ENCODE data around the gene DKKL1.

The DKKL1 gene

DNA sequence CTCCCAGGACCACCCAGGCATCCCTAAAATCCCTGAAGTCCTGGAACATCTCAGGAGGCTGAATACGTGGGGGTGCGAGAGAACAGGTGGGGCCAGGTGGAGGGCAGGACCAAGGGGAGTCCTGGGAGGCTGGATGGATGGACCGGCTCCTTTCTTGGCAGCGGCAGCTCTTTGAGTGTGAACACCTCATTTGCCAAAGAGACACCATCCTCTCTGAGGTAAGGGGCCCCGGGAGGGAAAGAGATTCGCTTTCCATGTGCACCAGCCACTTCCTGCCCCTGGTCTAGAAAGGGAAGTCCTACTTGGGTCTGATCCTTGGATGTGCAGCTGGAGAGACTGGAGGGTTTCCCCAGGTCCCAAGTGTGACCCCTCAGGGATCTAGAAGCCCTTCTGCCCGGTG, 43.4 kb downstream of the DKKL1 start:
- Histone ChIP-seq H3K27ac (no peak overlapping the region), H3K36me3 (ENCODE audit: insufficient read depth, low read length) (no peaks in the 10 kb centered on the region), H3K9ac (ENCODE audit: insufficient read length) (no peak overlapping the region), H3K4me3 (no peak overlapping the region), H3K9me3 (ENCODE audit: low read depth, low read length) (no peaks in the 10 kb centered on the region)
- DNase-seq (ENCODE audit: low read depth, low spot score) = no peak
- no peak for TF ChIP-seq FOXP2 (optimal IDR thresholded peaks at IDR 0.05; ENCODE audit: control extremely low read depth, extremely low read length, insufficient read depth)
- no peak for TF ChIP-seq EZH2 (IDR thresholded peaks at IDR 0.05)
- no peak for TF ChIP-seq POLR2AphosphoS5 (IDR thresholded peaks at IDR 0.05; ENCODE audit: borderline replicate concordance, low read depth, low read length)

DNA sequence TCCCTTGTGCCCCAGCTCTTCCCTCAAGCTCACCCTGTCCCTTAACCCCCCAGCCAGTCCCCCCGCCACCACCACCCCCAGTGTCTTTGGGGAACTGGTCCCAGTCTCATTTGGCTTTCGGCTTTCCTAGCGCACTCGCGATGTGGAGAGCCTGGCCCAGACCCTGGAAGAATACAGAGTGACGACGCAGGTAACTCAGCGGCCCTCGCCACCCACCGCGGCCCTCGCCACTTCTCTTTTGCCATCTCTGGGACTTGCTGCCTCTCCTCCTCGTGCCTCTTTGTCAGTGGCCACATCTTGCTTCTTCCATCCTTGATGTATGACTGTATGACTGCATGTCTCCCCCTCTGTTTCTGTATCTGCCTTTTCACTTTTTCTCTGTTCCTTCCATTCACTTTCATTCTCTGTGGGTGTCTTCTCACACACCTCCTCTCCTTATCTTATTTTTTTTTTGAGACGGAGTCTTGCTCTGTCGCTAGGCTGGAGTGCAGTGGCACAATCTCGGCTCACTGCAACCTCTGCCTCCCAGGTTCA, 43.9 kb downstream of the DKKL1 start:
- DNase-seq (ENCODE audit: low read depth, low spot score) = no peak
- Histone ChIP-seq H3K9me3 (ENCODE audit: low read depth, low read length) (no peaks in the 10 kb centered on the region), H3K36me3 (ENCODE audit: insufficient read depth, low read length) (no peaks in the 10 kb centered on the region), H3K9ac (ENCODE audit: insufficient read length) (no peak overlapping the region), H3K4me3 (no peak overlapping the region), H3K27ac (0 out of 2 replicates have a peak overlapping the region, but pooled peaks have one; percentile 79)
- TF ChIP-seq EZH2 (IDR thresholded peaks at IDR 0.05) (no peak), POLR2AphosphoS5 (IDR thresholded peaks at IDR 0.05; ENCODE audit: borderline replicate concordance, low read depth, low read length) (no peak), FOXP2 (optimal IDR thresholded peaks at IDR 0.05; ENCODE audit: control extremely low read depth, extremely low read length, insufficient read depth) (no peak)

DNA sequence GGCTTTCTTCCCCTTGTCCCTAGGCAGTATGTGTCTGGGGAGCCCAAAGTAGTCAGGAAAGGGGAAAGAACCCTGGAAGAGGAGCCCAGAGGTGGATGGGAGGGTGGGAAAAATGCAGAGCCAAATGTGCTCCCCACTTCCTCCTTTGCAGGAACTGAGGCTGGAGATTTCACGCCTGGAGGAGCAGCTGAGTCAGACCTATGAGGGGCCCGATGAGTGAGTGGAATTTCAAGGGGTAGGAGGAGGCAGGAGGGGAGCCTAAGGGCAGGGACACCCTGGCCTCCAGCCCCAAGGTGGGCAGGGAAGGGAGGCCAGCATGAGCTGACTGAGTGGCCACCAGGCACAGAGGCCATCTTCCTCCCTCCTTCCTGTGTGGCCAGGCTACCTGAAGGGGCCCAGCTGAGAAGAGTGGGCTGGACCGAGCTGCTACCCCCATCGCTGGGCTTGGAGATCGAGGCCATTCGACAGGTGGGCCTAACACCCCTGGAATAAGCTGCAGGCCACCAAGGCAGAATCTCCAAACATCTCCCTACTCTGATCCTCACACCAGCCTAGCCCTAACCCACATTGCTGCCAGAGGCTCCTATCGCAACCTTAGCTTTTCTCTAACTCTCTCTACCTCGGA, 45.3 kb downstream of the DKKL1 start:
- TF ChIP-seq EZH2 (IDR thresholded peaks at IDR 0.05) (no peak), FOXP2 (optimal IDR thresholded peaks at IDR 0.05; ENCODE audit: control extremely low read depth, extremely low read length, insufficient read depth) (no peak), POLR2AphosphoS5 (IDR thresholded peaks at IDR 0.05; ENCODE audit: borderline replicate concordance, low read depth, low read length) (no peak)
- Histone ChIP-seq H3K4me3 (no peak overlapping the region), H3K27ac (peak overlapping the region; percentile 79), H3K36me3 (ENCODE audit: insufficient read depth, low read length) (no peaks in the 10 kb centered on the region), H3K9me3 (ENCODE audit: low read depth, low read length) (no peaks in the 10 kb centered on the region), H3K9ac (ENCODE audit: insufficient read length) (peak overlapping the region; percentile 56)
- no peak for DNase-seq (ENCODE audit: low read depth, low spot score)

DNA sequence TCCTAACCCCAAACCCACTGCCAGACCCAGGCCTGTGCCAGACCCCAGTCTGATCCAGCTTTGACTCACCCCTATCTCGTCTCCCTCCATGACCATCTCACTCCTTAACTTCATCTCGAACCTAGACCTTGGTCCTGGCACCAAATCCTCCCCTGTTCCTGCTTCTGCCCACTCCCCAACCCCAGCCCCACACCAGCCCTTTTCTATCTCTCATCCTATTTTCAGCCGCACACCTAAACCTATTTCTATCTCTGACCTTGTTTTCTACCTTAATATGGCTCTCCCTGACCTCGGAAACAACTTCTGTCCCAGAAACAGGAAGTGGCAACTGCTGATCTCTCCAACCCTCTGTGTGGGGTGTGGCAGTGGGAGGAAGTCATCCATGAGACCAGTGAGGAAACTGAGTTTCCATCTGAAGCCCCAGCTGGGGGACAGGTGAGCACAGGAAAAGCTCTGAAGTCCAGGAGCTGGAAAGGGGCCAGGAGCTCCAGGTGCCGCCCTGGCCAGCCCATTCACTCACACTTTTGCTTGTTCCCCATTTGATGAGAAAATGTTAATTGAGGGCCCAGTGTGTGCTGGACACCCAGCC, 45.9 kb downstream of the DKKL1 start:
- H3K27ac ChIP-seq = peak overlapping the region; percentile 79

DNA sequence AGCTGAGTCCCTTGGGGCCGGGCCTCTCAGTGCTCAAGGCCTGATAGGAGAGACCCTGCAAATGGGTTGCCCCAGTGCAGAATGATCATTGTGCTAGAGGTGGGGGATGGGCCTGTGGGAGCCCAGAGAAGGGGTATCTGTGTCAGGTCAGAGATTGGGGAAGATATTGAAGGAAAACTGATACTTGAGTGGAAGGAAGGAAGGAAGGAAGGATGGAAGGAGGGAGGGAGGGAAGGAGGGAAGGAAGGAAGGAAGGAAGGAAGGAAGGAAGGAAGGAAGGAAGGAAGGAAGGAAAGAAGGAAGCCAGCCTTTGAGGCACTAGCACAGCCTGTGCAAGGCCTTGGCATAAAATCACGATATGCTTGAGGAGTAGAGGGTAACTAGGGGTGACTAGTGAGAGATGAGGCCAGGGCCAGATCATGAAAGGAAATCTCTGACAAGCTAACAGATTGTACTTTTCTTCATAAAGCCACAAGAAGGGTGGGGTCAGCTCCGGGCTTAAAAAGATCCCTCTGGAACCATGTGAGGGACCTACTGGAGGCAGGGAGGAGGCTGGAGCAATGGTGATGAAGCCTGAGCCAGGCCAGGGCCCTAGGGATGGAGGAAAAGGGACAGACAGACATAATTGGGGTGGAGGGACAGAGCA, 48.1 kb downstream of the DKKL1 start:
- Histone ChIP-seq H3K36me3 (ENCODE audit: insufficient read depth, low read length) (no peaks in the 10 kb centered on the region), H3K4me3 (peak overlapping the region; percentile 56), H3K27ac (peak overlapping the region; percentile 98), H3K9me3 (ENCODE audit: low read depth, low read length) (no peaks in the 10 kb centered on the region), H3K9ac (ENCODE audit: insufficient read length) (peak overlapping the region; percentile 76)
- peak; percentile 81 for DNase-seq (ENCODE audit: low read depth, low spot score)
- peak; percentile 64; the same call in 1 of the 2 replicates for TF ChIP-seq POLR2AphosphoS5 (IDR thresholded peaks at IDR 0.05; ENCODE audit: borderline replicate concordance, low read depth, low read length)
- no peak for TF ChIP-seq FOXP2 (optimal IDR thresholded peaks at IDR 0.05; ENCODE audit: control extremely low read depth, extremely low read length, insufficient read depth)

More for the DNA sequence above, 45.9 kb downstream of the DKKL1 start:
- Histone ChIP-seq H3K9ac (ENCODE audit: insufficient read length) (no peak overlapping the region), H3K9me3 (ENCODE audit: low read depth, low read length) (no peaks in the 10 kb centered on the region), H3K4me3 (no peak overlapping the region), H3K36me3 (ENCODE audit: insufficient read depth, low read length) (no peaks in the 10 kb centered on the region)
- DNase-seq (ENCODE audit: low read depth, low spot score) = no peak
- TF ChIP-seq FOXP2 (optimal IDR thresholded peaks at IDR 0.05; ENCODE audit: control extremely low read depth, extremely low read length, insufficient read depth) = no peak

DNA sequence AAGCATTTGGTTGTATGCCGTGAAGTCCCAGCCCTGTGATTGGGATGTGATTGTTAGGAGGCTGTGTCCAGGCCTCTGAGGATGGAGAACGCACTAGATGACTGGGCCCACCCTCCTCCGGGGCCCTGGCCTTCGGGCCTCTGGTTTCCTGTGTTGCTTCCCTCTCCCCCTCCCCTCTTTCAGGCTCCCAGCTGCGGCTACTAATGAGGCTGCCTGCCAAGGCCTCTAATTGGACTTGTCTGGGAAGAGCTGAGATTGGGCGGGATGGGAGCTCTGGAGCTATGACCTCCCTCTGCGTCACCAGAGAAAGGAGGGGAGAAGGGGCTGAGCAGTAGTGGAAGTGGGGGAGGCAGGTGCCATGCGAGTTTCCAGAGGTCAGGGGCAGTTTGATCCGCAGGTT, 49.7 kb downstream of the DKKL1 start:
- TF ChIP-seq EZH2 (IDR thresholded peaks at IDR 0.05) (no peak), FOXP2 (optimal IDR thresholded peaks at IDR 0.05; ENCODE audit: control extremely low read depth, extremely low read length, insufficient read depth) (no peak), POLR2AphosphoS5 (IDR thresholded peaks at IDR 0.05; ENCODE audit: borderline replicate concordance, low read depth, low read length) (no peak; the same call in 1 of the 2 replicates)
- no peaks in the 10 kb centered on the region for H3K36me3 ChIP-seq (ENCODE audit: insufficient read depth, low read length)
- DNase-seq (ENCODE audit: low read depth, low spot score) = no peak
- H3K4me3 ChIP-seq = peak overlapping the region; percentile 56
- H3K9ac ChIP-seq (ENCODE audit: insufficient read length) = peak overlapping the region; percentile 61
- H3K9me3 ChIP-seq (ENCODE audit: low read depth, low read length) = no peaks in the 10 kb centered on the region
- peak overlapping the region; percentile 98 for H3K27ac ChIP-seq

DNA sequence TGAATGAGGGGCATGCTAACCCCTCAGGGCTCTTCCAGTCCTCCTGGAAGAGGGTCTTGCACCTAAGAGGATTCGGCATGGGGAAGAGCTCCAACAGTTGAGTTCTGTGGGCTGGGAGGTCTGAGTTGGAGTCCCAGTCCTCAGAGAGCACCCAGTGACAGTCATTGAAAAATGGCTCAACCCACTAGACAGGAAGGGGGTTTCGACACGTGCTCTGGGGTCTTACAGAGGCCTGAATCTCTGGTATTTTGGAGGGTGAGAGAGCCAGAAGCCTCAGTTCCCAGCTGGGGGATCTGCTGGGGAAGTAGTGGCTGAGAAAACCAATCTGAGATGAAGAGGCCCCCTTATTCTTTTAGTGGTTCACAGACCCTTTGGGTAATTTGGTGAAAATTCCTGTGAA, 50.6 kb downstream of the DKKL1 start:
- no peaks in the 10 kb centered on the region for H3K9me3 ChIP-seq (ENCODE audit: low read depth, low read length)
- TF ChIP-seq POLR2AphosphoS5 (IDR thresholded peaks at IDR 0.05; ENCODE audit: borderline replicate concordance, low read depth, low read length) (no peak), EZH2 (IDR thresholded peaks at IDR 0.05) (no peak), FOXP2 (optimal IDR thresholded peaks at IDR 0.05; ENCODE audit: control extremely low read depth, extremely low read length, insufficient read depth) (no peak)
- peak overlapping the region; percentile 14 for H3K9ac ChIP-seq (ENCODE audit: insufficient read length)
- peak overlapping the region; percentile 98 for H3K27ac ChIP-seq
- H3K36me3 ChIP-seq (ENCODE audit: insufficient read depth, low read length) = no peaks in the 10 kb centered on the region
- H3K4me3 ChIP-seq = no peak overlapping the region
- no peak for DNase-seq (ENCODE audit: low read depth, low spot score)

DNA sequence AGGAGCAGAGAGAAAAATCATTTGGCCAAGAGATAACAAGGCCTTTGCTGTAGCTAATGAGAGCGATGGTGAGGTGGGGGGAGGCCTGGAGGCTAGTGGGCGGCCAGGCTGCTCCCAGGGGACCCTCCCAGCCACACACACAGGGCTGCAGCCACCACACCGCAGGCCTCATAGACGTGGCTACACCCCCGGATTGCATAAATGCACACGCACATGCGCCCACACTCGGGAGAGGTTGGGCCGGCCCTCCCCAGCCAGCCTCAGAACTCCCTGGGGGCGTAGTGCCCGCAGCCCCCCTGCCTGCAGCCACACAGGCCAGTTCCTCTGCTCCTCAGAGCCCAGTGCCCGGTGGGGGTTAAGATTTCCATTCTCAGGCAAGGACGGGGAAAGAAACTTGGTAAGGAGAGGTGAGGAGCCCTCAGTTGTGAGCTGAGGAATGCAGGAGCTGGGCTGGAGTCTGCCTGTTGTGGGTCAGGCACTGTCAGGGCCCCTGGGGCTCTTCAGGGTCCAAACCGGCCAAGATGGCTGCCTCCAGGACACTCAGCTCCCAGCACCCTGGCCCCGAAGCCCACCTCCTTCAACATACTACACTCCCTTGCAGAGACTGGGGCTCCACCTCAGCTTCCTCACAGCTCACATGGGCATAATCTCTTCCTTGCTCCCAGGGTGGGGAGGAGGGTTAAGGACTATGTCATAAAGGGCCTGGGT, 51.6 kb downstream of the DKKL1 start:
- H3K9me3 ChIP-seq (ENCODE audit: low read depth, low read length) = no peaks in the 10 kb centered on the region
- no peak overlapping the region for H3K4me3 ChIP-seq
- H3K36me3 ChIP-seq (ENCODE audit: insufficient read depth, low read length) = no peaks in the 10 kb centered on the region
- DNase-seq (ENCODE audit: low read depth, low spot score) = no peak
- TF ChIP-seq FOXP2 (optimal IDR thresholded peaks at IDR 0.05; ENCODE audit: control extremely low read depth, extremely low read length, insufficient read depth) = no peak
- TF ChIP-seq POLR2AphosphoS5 (IDR thresholded peaks at IDR 0.05; ENCODE audit: borderline replicate concordance, low read depth, low read length) = no peak
- no peak for TF ChIP-seq EZH2 (IDR thresholded peaks at IDR 0.05)
- peak overlapping the region; percentile 73 for H3K27ac ChIP-seq
- H3K9ac ChIP-seq (ENCODE audit: insufficient read length) = no peak overlapping the region
